SK-N-SH (cell line): Measurements from ENCODE around the gene CCL27. TPM values are rescaled to one million over a fixed set of nuclear protein-coding genes. Genes with fewer than 3 reads are reported as not detected.

Experiments used
- CTCF ChIA-PET: fragments of 300-600, 350-600 bp; formaldehyde crosslinking; extraction: SDS; loops from one replicate; lab custom pipeline; 2021; lab: Yijun Ruan, JAX
- POLR2A ChIA-PET: fragments of 350-600 bp; sonication (Branson Sonifier 250); formaldehyde crosslinking; extraction: SDS; loops from one replicate; lab custom pipeline; 2020; ENCODE audit warnings: antibody characterized with exemption, inconsistent platforms; lab: Yijun Ruan, JAX
- DNase-seq: peaks from one replicate; pipeline ENCODE4 v3.0.0; 2012
- H2AFZ ChIP-seq: fragments of 200-600 bp; sonication (generic); 2 replicates; pipeline ENCODE4 v1.8.1; 2016; ENCODE audit warnings: antibody characterized with exemption, mild to moderate bottlenecking, low read depth
- H3F3A ChIP-seq: fragments of 200-600 bp; sonication (generic); replicated peaks from 2 replicates; pipeline ENCODE3; 2016; ENCODE audit warnings: antibody characterized with exemption, mild to moderate bottlenecking; ENCODE audit not compliant: insufficient read depth
- H3K27ac ChIP-seq, 2 experiments: fragments of 200-500 bp in 1 of 2; fragments of 200-600 bp in 1 of 2; sonication (Bioruptor generic) in 1 of 2; sonication (generic), shearing (Covaris generic) in 1 of 2; 2 replicates each; pipeline versions ENCODE4 v1.5.1 to v1.6.1; 2014 to 2016; ENCODE audit warnings: low read depth in 2 of 2, inconsistent platforms in 1 of 2, low read length in 1 of 2, mild to moderate bottlenecking in 1 of 2, mixed read lengths in 1 of 2
- H3K27me3 ChIP-seq: fragments of 200-600 bp; sonication (generic), shearing (Covaris generic); 2 replicates; pipeline ENCODE4 v1.6.1; 2016; ENCODE audit warnings: mixed run types; ENCODE audit not compliant: insufficient read depth
- H3K36me3 ChIP-seq, 2 experiments: fragments of 200-500 bp in 1 of 2; fragments of 200-600 bp in 1 of 2; sonication (Bioruptor generic) in 1 of 2; sonication (generic) in 1 of 2; replicated peaks in 1 of 2; 2 replicates each; pipeline versions ENCODE3 to v1.5.1; 2014 to 2016; ENCODE audit warnings: low read length in 1 of 2, mild to moderate bottlenecking in 1 of 2; ENCODE audit not compliant: insufficient read depth in 2 of 2, control insufficient read depth in 1 of 2
- H3K4me1 ChIP-seq, 2 experiments: fragments of 200-500 bp in 1 of 2; fragments of 200-600 bp in 1 of 2; sonication (Bioruptor generic) in 1 of 2; sonication (generic), shearing (Covaris generic) in 1 of 2; 2 replicates each; pipeline versions ENCODE4 v1.5.1 to v1.6.1; 2014 to 2016; ENCODE audit warnings: low read depth in 1 of 2, low read length in 1 of 2, mixed run types in 1 of 2; ENCODE audit not compliant: insufficient read depth in 2 of 2, control insufficient read depth in 1 of 2
- H3K4me2 ChIP-seq: fragments of 200-600 bp; sonication (generic), shearing (Covaris generic); 2 replicates; pipeline ENCODE4 v1.6.1; 2017; ENCODE audit warnings: mixed run types
- H3K4me3 ChIP-seq, 2 experiments: fragments of 200-500 bp in 1 of 2; fragments of 200-600 bp in 1 of 2; sonication (Bioruptor generic) in 1 of 2; sonication (generic), shearing (Covaris generic) in 1 of 2; 2 replicates each; pipeline versions ENCODE4 v1.5.1 to v1.8.1; 2014 to 2016; ENCODE audit warnings: low read depth in 2 of 2, inconsistent platforms in 1 of 2, low read length in 1 of 2, mild to moderate bottlenecking in 1 of 2, mixed read lengths in 1 of 2, moderate library complexity in 1 of 2
- H3K79me2 ChIP-seq: fragments of 200-600 bp; sonication (generic); 2 replicates; pipeline ENCODE4 v1.8.1; 2017; ENCODE audit warnings: mild to moderate bottlenecking; ENCODE audit not compliant: insufficient read depth
- H3K9ac ChIP-seq: fragments of 200-600 bp; sonication (generic); 2 replicates; pipeline ENCODE4 v1.6.1; 2017; ENCODE audit warnings: mixed run types
- H3K9me2 ChIP-seq: fragments of 200-600 bp; sonication (generic); 2 replicates; pipeline ENCODE4 v1.6.1; 2017; ENCODE audit warnings: mixed run types
- H3K9me3 ChIP-seq: fragments of 200-600 bp; sonication (generic); 2 replicates; pipeline ENCODE4 v1.6.1; 2017; ENCODE audit warnings: mixed run types, mild to moderate bottlenecking, moderate library complexity
- H4K20me1 ChIP-seq: fragments of 200-600 bp; sonication (generic); 2 replicates; pipeline ENCODE4 v1.6.1; 2017; ENCODE audit warnings: mild to moderate bottlenecking, mixed run types; ENCODE audit not compliant: insufficient read depth
- ELF1 ChIP-seq: IDR thresholded peaks from 2 replicates; pipeline ENCODE4 v1.4.0; 2012
- EZH2phosphoT487 ChIP-seq: fragments of 200-600 bp; sonication (generic); IDR thresholded peaks from 2 replicates; pipeline ENCODE4 v1.6.1; 2017; ENCODE audit warnings: low read depth, mixed run types, mild to moderate bottlenecking, antibody characterized with exemption, moderate library complexity, borderline replicate concordance
- FOXJ3 ChIP-seq: sonication (generic); formaldehyde crosslinking; IDR thresholded peaks from 2 replicates; pipeline ENCODE4 v1.5.1; 2020; ENCODE audit warnings: mild to moderate bottlenecking, missing genetic modification reagents
- MEF2A ChIP-seq: IDR thresholded peaks from 2 replicates; pipeline ENCODE4 v1.4.0; 2012; ENCODE audit warnings: low read depth, borderline replicate concordance
- MXI1 ChIP-seq: IDR thresholded peaks from 2 replicates; pipeline ENCODE4 v1.6.1; 2012; ENCODE audit warnings: mild to moderate bottlenecking, low read depth, low read length, improper control_type of control experiment
- NRF1 ChIP-seq: IDR thresholded peaks from 2 replicates; pipeline ENCODE4 v1.6.1; 2012; ENCODE audit warnings: low read depth, mild to moderate bottlenecking, low read length
- RAD21 ChIP-seq: IDR thresholded peaks from 2 replicates; pipeline ENCODE4 v1.6.1; 2012; ENCODE audit warnings: mild to moderate bottlenecking, low read length
- TEAD4 ChIP-seq: IDR thresholded peaks from 2 replicates; pipeline ENCODE4 v1.4.0; 2012; ENCODE audit warnings: mild to moderate bottlenecking, borderline replicate concordance; ENCODE audit not compliant: insufficient read depth
- WGBS: methylation state at CpG from one replicate; pipeline ENCODE4 v1.1.6; 2017; ENCODE audit warnings: low lambda C conversion rate; 5-methylcytosine and 5-hydroxymethylcytosine counted together
- polyA plus RNA-seq, 3 experiments: library from polyadenylated mRNA; depleted of rRNA; stranded (reverse); fragments of >200 nt; gene quantifications; 2 replicates each; pipeline ENCODE4 v1.2.3, GENCODE V29; 2012
- TF ChIP-seq, protein P1 (sequence below): IDR thresholded peaks from 2 replicates; pipeline ENCODE4 v1.4.0; 2012; ENCODE audit warnings: low read depth, borderline replicate concordance
- TF ChIP-seq, protein P2 (sequence below): fragments of 150-350 bp; IDR thresholded peaks from 2 replicates; pipeline ENCODE4 v1.6.1; 2017; ENCODE audit warnings: antibody characterized with exemption, low read length, low read depth, borderline replicate concordance
- TF ChIP-seq, protein P3 (sequence below): fragments of 150-350 bp; IDR thresholded peaks from 2 replicates; pipeline ENCODE4 v1.6.1; 2016; ENCODE audit warnings: mild to moderate bottlenecking, low read depth, low read length
- TF ChIP-seq, protein P4 (sequence below): IDR thresholded peaks from 2 replicates; pipeline ENCODE4; 2012

CCL27 gene
- polyA plus RNA-seq, 1 of the 3 experiments (the other 2 are of a cell fraction): not detected

DNA sequence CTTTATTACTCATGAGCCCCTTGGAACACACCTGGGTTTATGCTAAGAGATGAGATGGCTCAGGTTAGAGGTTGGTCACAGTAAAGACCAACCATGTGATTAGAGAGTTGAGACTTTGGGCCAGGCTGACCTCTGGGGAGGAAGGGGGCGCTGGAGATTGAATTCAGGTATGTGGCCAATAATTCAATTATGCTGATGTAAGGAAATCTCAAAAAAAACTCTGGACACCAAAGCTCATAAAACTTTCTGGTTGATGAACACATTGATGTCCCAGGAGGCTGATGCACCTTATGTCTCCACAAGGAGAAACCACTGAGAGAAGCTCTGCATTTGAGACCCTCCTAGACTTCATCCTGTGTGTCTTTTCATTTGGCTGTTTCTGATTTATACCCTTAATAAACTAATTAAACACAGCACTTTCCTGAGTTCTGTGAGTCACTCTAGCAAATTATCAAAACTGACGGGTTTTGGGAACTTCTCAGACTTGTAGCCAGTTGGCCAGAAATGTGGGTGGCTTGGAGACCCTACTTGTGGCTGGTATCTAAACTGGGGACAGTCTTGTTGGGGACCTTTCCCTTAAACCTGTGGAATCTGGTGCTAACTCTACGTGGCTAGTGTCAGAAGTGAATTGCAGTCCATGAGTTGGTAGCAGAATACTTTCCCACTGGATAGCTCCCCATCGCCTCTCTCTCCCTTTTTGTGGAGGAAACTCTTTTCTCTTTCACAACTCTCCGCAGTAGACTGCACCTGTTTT, 7.5 kb upstream of the CCL27 start:
- Histone ChIP-seq H4K20me1 (no peaks in the 10 kb centered on the region), H3K9me3 (no peaks in the 10 kb centered on the region), H3K4me2 (no peak overlapping the region), H3K36me3 (peaks cover 0 to 2% of the 10 kb centered on the region in 2 experiments), H3K27ac (no peak overlapping the region), H3K79me2 (peaks cover 20% of the 10 kb centered on the region; the same call in 1 of the 2 replicates), H3K9me2 (no peaks in the 10 kb centered on the region), H3K27me3 (no peaks in the 10 kb centered on the region), H2AFZ (no peak overlapping the region), H3K9ac (no peak overlapping the region), H3K4me1 (peaks cover 3% of the 10 kb centered on the region in 2 experiments; a peak in 2 of 4 replicates), H3F3A (peaks cover 3% of the 10 kb centered on the region), H3K4me3 (no peak overlapping the region)
- CTCF ChIA-PET: interaction anchor here (1.2 to 1.6 kb wide), 4 partner anchors 15 to 36 kb away, joined by 3 to 8 read pairs (median 4); no protein-coding TSS in a partner anchor
- POLR2A ChIA-PET: no interaction called here
- no peak for DNase-seq
- TF ChIP-seq, protein P1, sequence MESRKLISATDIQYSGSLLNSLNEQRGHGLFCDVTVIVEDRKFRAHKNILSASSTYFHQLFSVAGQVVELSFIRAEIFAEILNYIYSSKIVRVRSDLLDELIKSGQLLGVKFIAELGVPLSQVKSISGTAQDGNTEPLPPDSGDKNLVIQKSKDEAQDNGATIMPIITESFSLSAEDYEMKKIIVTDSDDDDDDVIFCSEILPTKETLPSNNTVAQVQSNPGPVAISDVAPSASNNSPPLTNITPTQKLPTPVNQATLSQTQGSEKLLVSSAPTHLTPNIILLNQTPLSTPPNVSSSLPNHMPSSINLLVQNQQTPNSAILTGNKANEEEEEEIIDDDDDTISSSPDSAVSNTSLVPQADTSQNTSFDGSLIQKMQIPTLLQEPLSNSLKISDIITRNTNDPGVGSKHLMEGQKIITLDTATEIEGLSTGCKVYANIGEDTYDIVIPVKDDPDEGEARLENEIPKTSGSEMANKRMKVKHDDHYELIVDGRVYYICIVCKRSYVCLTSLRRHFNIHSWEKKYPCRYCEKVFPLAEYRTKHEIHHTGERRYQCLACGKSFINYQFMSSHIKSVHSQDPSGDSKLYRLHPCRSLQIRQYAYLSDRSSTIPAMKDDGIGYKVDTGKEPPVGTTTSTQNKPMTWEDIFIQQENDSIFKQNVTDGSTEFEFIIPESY: no peak
- TF ChIP-seq TEAD4 (no peak), RAD21 (no peak), EZH2phosphoT487 (no peak)
- TF ChIP-seq, protein P2, sequence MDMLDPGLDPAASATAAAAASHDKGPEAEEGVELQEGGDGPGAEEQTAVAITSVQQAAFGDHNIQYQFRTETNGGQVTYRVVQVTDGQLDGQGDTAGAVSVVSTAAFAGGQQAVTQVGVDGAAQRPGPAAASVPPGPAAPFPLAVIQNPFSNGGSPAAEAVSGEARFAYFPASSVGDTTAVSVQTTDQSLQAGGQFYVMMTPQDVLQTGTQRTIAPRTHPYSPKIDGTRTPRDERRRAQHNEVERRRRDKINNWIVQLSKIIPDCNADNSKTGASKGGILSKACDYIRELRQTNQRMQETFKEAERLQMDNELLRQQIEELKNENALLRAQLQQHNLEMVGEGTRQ: no peak
- WGBS: 92% methylated on average over 5 of the region's 5 CpGs

DNA sequence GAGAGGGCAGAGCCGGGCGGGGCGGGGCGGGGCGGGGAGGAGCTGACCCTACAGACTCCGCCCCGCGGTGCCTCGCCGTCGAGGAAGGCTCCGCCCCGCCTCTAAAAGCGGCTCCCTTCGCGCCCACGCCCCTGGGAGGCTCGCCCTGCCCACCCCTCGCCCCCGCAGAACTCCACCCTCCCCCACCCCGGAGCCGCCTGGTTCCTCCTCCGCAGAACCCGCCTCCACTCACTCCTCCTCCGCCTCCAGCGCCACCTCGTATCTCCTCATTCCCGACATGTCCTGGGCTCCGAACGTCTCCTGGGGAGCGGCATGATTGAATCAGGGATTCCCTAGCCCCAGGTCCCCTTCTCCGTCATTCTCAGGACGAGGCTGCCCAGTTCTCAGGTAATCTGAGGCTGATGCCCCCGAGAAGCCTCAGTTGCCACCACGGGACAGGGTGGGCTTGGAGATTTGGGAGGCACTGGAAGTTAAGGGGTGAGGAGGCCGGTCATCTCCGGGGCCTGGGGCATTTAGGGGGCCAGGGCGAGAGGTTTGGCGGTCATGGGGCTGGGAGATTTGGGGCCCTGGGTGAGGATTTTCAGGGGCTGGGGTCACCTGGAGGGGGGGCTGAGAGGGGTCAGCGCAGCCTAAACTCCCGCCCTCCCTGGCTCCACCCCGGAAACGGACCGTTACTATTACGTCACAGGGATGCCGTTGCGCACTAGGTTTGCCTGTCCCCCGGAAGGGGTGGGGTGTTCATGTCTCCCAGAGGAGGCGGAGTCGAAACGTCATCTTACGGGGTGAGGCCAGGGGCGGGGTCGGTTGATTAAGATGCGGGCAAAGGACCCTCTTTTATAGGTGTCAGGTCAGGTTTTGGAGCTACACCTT, 3.2 kb upstream of the CCL27 start:
- Histone ChIP-seq H2AFZ (peak overlapping the region; percentile 94), H3K79me2 (peaks cover 20% of the 10 kb centered on the region; the same call in 1 of the 2 replicates), H3K27me3 (no peaks in the 10 kb centered on the region), H3K9ac (peak overlapping the region; percentile 99), H3K4me3 (peak overlapping the region; percentile 89 to 100), H3K9me3 (no peaks in the 10 kb centered on the region), H4K20me1 (no peaks in the 10 kb centered on the region), H3K4me1 (peaks cover 8 to 12% of the 10 kb centered on the region in 2 experiments; a peak in 3 of 4 replicates), H3K27ac (peak overlapping the region; percentile 95 to 99), H3K36me3 (peaks cover 0 to 2% of the 10 kb centered on the region in 2 experiments), H3K4me2 (peak overlapping the region; percentile 98), H3K9me2 (no peaks in the 10 kb centered on the region), H3F3A (peaks cover 13% of the 10 kb centered on the region)
- ChIA-PET POLR2A (interaction anchor here (0.7 to 1.6 kb wide), 5 partner anchors 11 to 28 kb away, joined by 3 to 10 read pairs (median 5); partner anchors contain the start of genes GALT and SIGMAR1), CTCF (interaction anchor here (0.6 to 8.1 kb wide), 14 partner anchors 10 to 117 kb away, joined by 3 to 56 read pairs (median 4); partner anchors contain the start of genes CCL19, GALT, IL11RA and SIGMAR1)
- under 1% methylated on average over 26 of the region's 55 CpGs for WGBS
- peak; percentile 96 for DNase-seq
- TF ChIP-seq, protein P2: no peak
- 0 out of 2 replicates have a peak, but pooled peaks have one; percentile 9 for TF ChIP-seq MXI1
- no peak for TF ChIP-seq FOXJ3
- TF ChIP-seq NRF1: peak; percentile 54; the same call in 1 of the 2 replicates
- no peak for TF ChIP-seq MEF2A
- TF ChIP-seq RAD21: no peak
- TF ChIP-seq, protein P3, sequence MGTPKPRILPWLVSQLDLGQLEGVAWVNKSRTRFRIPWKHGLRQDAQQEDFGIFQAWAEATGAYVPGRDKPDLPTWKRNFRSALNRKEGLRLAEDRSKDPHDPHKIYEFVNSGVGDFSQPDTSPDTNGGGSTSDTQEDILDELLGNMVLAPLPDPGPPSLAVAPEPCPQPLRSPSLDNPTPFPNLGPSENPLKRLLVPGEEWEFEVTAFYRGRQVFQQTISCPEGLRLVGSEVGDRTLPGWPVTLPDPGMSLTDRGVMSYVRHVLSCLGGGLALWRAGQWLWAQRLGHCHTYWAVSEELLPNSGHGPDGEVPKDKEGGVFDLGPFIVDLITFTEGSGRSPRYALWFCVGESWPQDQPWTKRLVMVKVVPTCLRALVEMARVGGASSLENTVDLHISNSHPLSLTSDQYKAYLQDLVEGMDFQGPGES: no peak
- TF ChIP-seq, protein P1: no peak
- TF ChIP-seq, protein P4, sequence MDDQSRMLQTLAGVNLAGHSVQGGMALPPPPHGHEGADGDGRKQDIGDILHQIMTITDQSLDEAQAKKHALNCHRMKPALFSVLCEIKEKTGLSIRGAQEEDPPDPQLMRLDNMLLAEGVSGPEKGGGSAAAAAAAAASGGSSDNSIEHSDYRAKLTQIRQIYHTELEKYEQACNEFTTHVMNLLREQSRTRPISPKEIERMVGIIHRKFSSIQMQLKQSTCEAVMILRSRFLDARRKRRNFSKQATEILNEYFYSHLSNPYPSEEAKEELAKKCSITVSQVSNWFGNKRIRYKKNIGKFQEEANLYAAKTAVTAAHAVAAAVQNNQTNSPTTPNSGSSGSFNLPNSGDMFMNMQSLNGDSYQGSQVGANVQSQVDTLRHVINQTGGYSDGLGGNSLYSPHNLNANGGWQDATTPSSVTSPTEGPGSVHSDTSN: no peak
- 0 out of 2 replicates have a peak, but pooled peaks have one; percentile 18 for TF ChIP-seq ELF1
